Cardiac septum (tissue), 1 donor: Measurements from ENCODE around the gene SCARB2. TPM values are rescaled to one million over a fixed set of nuclear protein-coding genes. Genes with fewer than 3 reads are reported as not detected.

Experiments
- DNase-seq: peaks from one replicate; pipeline ENCODE4 v3.0.0-alpha.2; 2020; ENCODE audit warnings: low spot score
- intact Hi-C: fragments of 100-400 bp; cut with DNase I; formaldehyde crosslinking; loops from one replicate; pipeline ENCODE4 v1.14.0; 2022
- total RNA-seq: library from RNA; stranded (reverse); fragmentation: NEBNext Ultra II Directional; extraction: Animal tissue kit (Norgen Biotek cat#: 25700); gene quantifications from one replicate; pipeline ENCODE4 v1.2.1, GENCODE V29; 2021
- donor health status: DM: no; HTN: no; CAD: no.

The SCARB2 gene
- total RNA-seq, 1 donor from 2014 or later: 114 TPM

- intact Hi-C loops: no loop called here
Observed at GRCh38 chr4:76205476-76205875, 8.1 kb downstream of the SCARB2 start.

GRCh38 chr4:76204936-76205335, 8.7 kb downstream of the SCARB2 start:
- DNase-seq: no peak
- intact Hi-C loops: no loop called here

More at GRCh38 chr4:76205476-76205875, 8.1 kb downstream of the SCARB2 start:
- no peak for DNase-seq

- no peak for DNase-seq
- intact Hi-C loops: no loop called here
Observed at GRCh38 chr4:76203541-76203940, 10.1 kb downstream of the SCARB2 start.

GRCh38 chr4:76201276-76201675, 12.3 kb downstream of the SCARB2 start:
- intact Hi-C loops: no loop called here
- DNase-seq: no peak

GRCh38 chr4:76200771-76201231, 12.8 kb downstream of the SCARB2 start:
- intact Hi-C loops: no loop called here

GRCh38 chr4:76199664-76200211, 13.9 kb downstream of the SCARB2 start:
- DNase-seq: no peak
- intact Hi-C loops: no loop called here

More at GRCh38 chr4:76200771-76201231, 12.8 kb downstream of the SCARB2 start:
- no peak for DNase-seq

- intact Hi-C loops: no loop called here
- no peak for DNase-seq
Observed at GRCh38 chr4:76198411-76199237, 15.0 kb downstream of the SCARB2 start.

GRCh38 chr4:76197971-76198410, 15.6 kb downstream of the SCARB2 start:
- intact Hi-C loops: no loop called here
- no peak for DNase-seq

- DNase-seq: no peak
- intact Hi-C loops: no loop called here
Observed at GRCh38 chr4:76197031-76197743, 16.4 kb downstream of the SCARB2 start.

GRCh38 chr4:76196376-76196775, 17.2 kb downstream of the SCARB2 start:
- no peak for DNase-seq
- intact Hi-C loops: no loop called here

- intact Hi-C loops: no loop called here
- no peak for DNase-seq
Observed at GRCh38 chr4:76195326-76195725, 18.3 kb downstream of the SCARB2 start.

GRCh38 chr4:76194325-76194724, 19.3 kb downstream of the SCARB2 start:
- intact Hi-C loops: loop anchor here (5.0 kb wide), 1 partner anchor 113 kb away; the partner anchor contains the start of gene STBD1
- no peak for DNase-seq

- intact Hi-C loops: loop anchor here (5.0 kb wide), 1 partner anchor 115 kb away; the partner anchor contains the start of gene STBD1
- no peak for DNase-seq
Observed at GRCh38 chr4:76192236-76192635, 21.4 kb downstream of the SCARB2 start.

- DNase-seq: no peak
- intact Hi-C loops: no loop called here
Observed at GRCh38 chr4:76188557-76188956, 25.1 kb downstream of the SCARB2 start.

GRCh38 chr4:76188149-76188548, 25.5 kb downstream of the SCARB2 start:
- intact Hi-C loops: no loop called here
- no peak for DNase-seq

- intact Hi-C loops: no loop called here
Observed at GRCh38 chr4:76187152-76187551, 26.5 kb downstream of the SCARB2 start.

GRCh38 chr4:76182463-76182862, 31.2 kb downstream of the SCARB2 start:
- DNase-seq: no peak
- intact Hi-C loops: loop anchor here (2.0 to 5.0 kb wide), 2 partner anchors 70 to 196 kb away; partner anchors contain the start of gene FAM47E

More at GRCh38 chr4:76187152-76187551, 26.5 kb downstream of the SCARB2 start:
- no peak for DNase-seq

- intact Hi-C loops: loop anchor here (1.0 to 5.0 kb wide), 4 partner anchors 73 to 325 kb away; partner anchors contain the start of genes FAM47E and STBD1
- peak; percentile 85 for DNase-seq
Observed at GRCh38 chr4:76179398-76180318, 34.0 kb downstream of the SCARB2 start.

GRCh38 chr4:76178296-76178695, 35.3 kb downstream of the SCARB2 start:
- DNase-seq: no peak
- intact Hi-C loops: loop anchor here (5.0 kb wide), 1 partner anchor 254 kb away; no protein-coding TSS in a partner anchor
